GM12878 (cell line): Measurements from ENCODE around the gene PRMT3. TPM values are rescaled to one million over a fixed set of nuclear protein-coding genes. Genes with fewer than 3 reads are reported as not detected.
A peak's percentile ranks its signal among the peaks of the same experiment; 100 is the strongest.

Source experiments
- ATAC-seq: fragments of 200-7000 bp; cut with Tn5 transposase; 3 replicates; pipeline ENCODE4 v1.9.1; 2020; ENCODE audit warnings: mild to moderate bottlenecking, moderate library complexity
- BruUV-seq: library from RNA; stranded (reverse); fragments of 400-500 nt; replicated peaks from 2 replicates; lab custom pipeline; 2021; lab: Mats Ljungman, UMichigan
- CTCF ChIA-PET: fragments of 300-600 bp; sonication (Branson Sonifier 250); formaldehyde crosslinking; extraction: SDS; loops from one replicate; lab custom pipeline; 2021; ENCODE audit warnings: inconsistent platforms; lab: Yijun Ruan, JAX
- POLR2A ChIA-PET: fragments of 350-600 bp; formaldehyde crosslinking; extraction: SDS; loops from one replicate; lab custom pipeline; 2021; ENCODE audit warnings: inconsistent platforms; lab: Charles Lee
- RAD21 ChIA-PET: fragments of 300-600 bp; sonication (Branson Sonifier 250); formaldehyde crosslinking; loops from one replicate; lab custom pipeline; 2023; ENCODE audit warnings: antibody characterized with exemption; ENCODE audit not compliant: unreplicated experiment; lab: Charles Lee
- SMC1A ChIA-PET: fragments of 300-600 bp; sonication (Branson Sonifier 250); formaldehyde crosslinking; loops from one replicate; lab custom pipeline; 2023; ENCODE audit not compliant: unreplicated experiment, uncharacterized antibody; lab: Charles Lee
- DNase-seq: peaks from one replicate; pipeline ENCODE4 v3.0.0-alpha.2; 2011; ENCODE audit warnings: low read depth, low spot score
- FAIRE-seq: peaks from 3 replicates; lab custom pipeline; 2011; peaks lifted over from hg19 to GRCh38; lab: Jason Lieb, UNC
- H2AFZ ChIP-seq: 2 replicates; pipeline ENCODE4 v1.6.0; 2011; ENCODE audit warnings: low read depth, low read length, control low read depth; ENCODE audit not compliant: control insufficient read depth
- H3K27ac ChIP-seq: 2 replicates; pipeline ENCODE4 v1.5.1; 2011; ENCODE audit warnings: control low read depth; ENCODE audit not compliant: control insufficient read depth, insufficient read depth
- H3K27me3 ChIP-seq, 2 experiments: replicated peaks in 1 of 2; 2 replicates each; pipeline versions ENCODE4 v1.6.0 to v1.6.1; 2011; ENCODE audit warnings: low read length in 1 of 2; ENCODE audit not compliant: control insufficient read depth in 2 of 2, insufficient read depth in 2 of 2
- H3K36me3 ChIP-seq, 2 experiments: 2 replicates each; pipeline ENCODE4 v1.5.1; 2011; ENCODE audit warnings: low read length in 1 of 2; ENCODE audit not compliant: control insufficient read depth in 2 of 2, insufficient read depth in 2 of 2
- H3K4me1 ChIP-seq: 2 replicates; pipeline ENCODE4 v1.6.1; 2011; ENCODE audit warnings: mild to moderate bottlenecking, low read length, moderate library complexity, mixed read lengths; ENCODE audit not compliant: control insufficient read depth, insufficient read depth
- H3K4me2 ChIP-seq: 2 replicates; pipeline ENCODE4 v1.6.0; 2011; ENCODE audit warnings: control low read depth; ENCODE audit not compliant: control insufficient read depth, insufficient read depth
- H3K4me3 ChIP-seq: fragments of 200-600 bp; sonication (generic); 2 replicates; pipeline ENCODE4 v1.5.1; 2016
- H3K79me2 ChIP-seq: 2 replicates; pipeline ENCODE4 v1.6.0; 2011; ENCODE audit warnings: low read length; ENCODE audit not compliant: control insufficient read depth, insufficient read depth
- H3K9ac ChIP-seq: 2 replicates; pipeline ENCODE4 v1.8.0; 2011; ENCODE audit warnings: low read length, control low read depth, mixed read lengths; ENCODE audit not compliant: control insufficient read depth, insufficient read depth
- H3K9me3 ChIP-seq: replicated peaks from 3 replicates; pipeline ENCODE4 v1.5.1; 2011; ENCODE audit warnings: mild to moderate bottlenecking, low read length; ENCODE audit not compliant: control insufficient read depth, insufficient read depth
- H4K20me1 ChIP-seq: 2 replicates; pipeline ENCODE4 v1.6.0; 2011; ENCODE audit not compliant: control insufficient read depth, insufficient read depth
- ATF7 ChIP-seq: fragments of 450-650 bp; IDR thresholded peaks from 2 replicates; pipeline ENCODE4 v1.6.1; 2016; ENCODE audit warnings: low read depth, mild to moderate bottlenecking
- CBFB ChIP-seq: IDR thresholded peaks from 2 replicates; pipeline ENCODE4 v1.6.1; 2016; ENCODE audit warnings: antibody characterized with exemption, low read depth
- CBX5 ChIP-seq: sonication (generic); IDR thresholded peaks from 2 replicates; pipeline ENCODE4 v1.6.1; 2016; ENCODE audit warnings: low read depth, moderate library complexity, mild to moderate bottlenecking, inconsistent platforms
- CHD1 ChIP-seq: IDR thresholded peaks from 2 replicates; pipeline ENCODE4 v1.6.1; 2012; ENCODE audit warnings: low read depth, low read length, improper control_type of control experiment
- EGR1 ChIP-seq, 2 experiments: IDR thresholded peaks; 1 replicate in 1 of 2; 2 replicates in 1 of 2; pipeline ENCODE4 v1.6.1; 2011 to 2012; ENCODE audit warnings: low read depth in 2 of 2, low read length in 2 of 2, borderline replicate concordance in 1 of 2, mild to moderate bottlenecking in 1 of 2, moderate library complexity in 1 of 2
- JUNB ChIP-seq: IDR thresholded peaks from 2 replicates; pipeline ENCODE4 v1.6.1; 2016; ENCODE audit warnings: antibody characterized with exemption, mild to moderate bottlenecking
- MXI1 ChIP-seq: fragments of 150-350 bp; IDR thresholded peaks from 2 replicates; pipeline ENCODE4 v1.6.1; 2011; ENCODE audit warnings: low read depth, mild to moderate bottlenecking, inconsistent platforms, low read length, improper control_type of control experiment
- NFYA ChIP-seq: IDR thresholded peaks from 2 replicates; pipeline ENCODE4 v1.6.1; 2011; ENCODE audit warnings: low read depth, mild to moderate bottlenecking, low read length, improper control_type of control experiment, borderline replicate concordance
- NR2C1 ChIP-seq: fragments of 450-650 bp; IDR thresholded peaks from 2 replicates; pipeline ENCODE4 v1.6.1; 2017; ENCODE audit warnings: antibody characterized with exemption, mild to moderate bottlenecking, moderate library complexity
- RELA ChIP-seq: fragments of 450-650 bp; IDR thresholded peaks from 2 replicates; pipeline ENCODE4 v1.8.0; 2014; ENCODE audit warnings: borderline replicate concordance; ENCODE audit not compliant: partially characterized antibody
- RFX5 ChIP-seq: IDR thresholded peaks from 2 replicates; pipeline ENCODE4 v1.6.1; 2011; ENCODE audit warnings: low read depth, low read length, improper control_type of control experiment
- YY1 ChIP-seq: IDR thresholded peaks from 2 replicates; pipeline ENCODE4 v1.6.1; 2011; ENCODE audit warnings: low read depth, mild to moderate bottlenecking, low read length
- ZNF207 ChIP-seq: fragments of 450-650 bp; IDR thresholded peaks from 2 replicates; pipeline ENCODE4 v1.6.1; 2014; ENCODE audit warnings: antibody characterized with exemption, mild to moderate bottlenecking, borderline replicate concordance
- WGBS: methylation state at CpG from one replicate; pipeline ENCODE4 v1.1.6; 2016; ENCODE audit warnings: low lambda C conversion rate; ENCODE audit not compliant: insufficient replicate concordance, insufficient coverage; ENCODE audit errors: missing lambda C conversion rate; 5-methylcytosine and 5-hydroxymethylcytosine counted together
- in situ Hi-C: fragments of 300-500 bp; cut with MboI; formaldehyde crosslinking; loops from 9 replicates; pipeline ENCODE4 v1.14.3; 2018; ENCODE audit warnings: mixed read lengths
- intact Hi-C: fragments of 100-400 bp; cut with micrococcal nuclease; formaldehyde crosslinking; loops from one replicate; pipeline ENCODE4 v1.14.2; 2022; ENCODE audit not compliant: unreplicated experiment
- polyA plus RNA-seq, 11 experiments: library from polyadenylated mRNA; depleted of rRNA in 4 of 11; unstranded in 6 of 11; stranded (reverse) in 5 of 11; fragments of >200 nt; fragmentation: Nextera tagmentation in 4 of 11; fragmentation: Illumina TruSeq in 1 of 11; extraction: Ambion mirVana in 4 of 11; extraction: Trizol in 1 of 11; gene quantifications; 1 replicate in 1 of 11; 2 replicates in 10 of 11; pipeline versions ENCODE4 v1.2.1 to v1.2.3, GENCODE V29; 2011 to 2016; ENCODE audit warnings: inconsistent platforms in 2 of 11, missing spikeins in 2 of 11, low read depth in 1 of 11
- total RNA-seq, 4 experiments: library from RNA; depleted of rRNA in 3 of 4; stranded (reverse); fragments of >200 nt in 3 of 4; fragmentation: Illumina TruSeq in 1 of 4; extraction: Trizol in 1 of 4; gene quantifications; 2 replicates each; pipeline versions ENCODE4 v1.2.1 to v1.2.3, GENCODE V29; 2013 to 2021
- TF ChIP-seq, protein P1 (sequence below): fragments of 450-650 bp; formaldehyde crosslinking; IDR thresholded peaks from 2 replicates; pipeline ENCODE4 v1.4.0; 2020; ENCODE audit warnings: mild to moderate bottlenecking, moderate library complexity
- TF ChIP-seq, protein P2 (sequence below): IDR thresholded peaks from 2 replicates; pipeline ENCODE4 v1.6.1; 2012; ENCODE audit warnings: mild to moderate bottlenecking, low read depth, low read length
- TF ChIP-seq, protein P3 (sequence below): fragments of 450-650 bp; IDR thresholded peaks from 2 replicates; pipeline ENCODE4 v1.6.1; 2016; ENCODE audit warnings: mild to moderate bottlenecking

Gene PRMT3
- total and polyA plus RNA-seq, 10 of the 15 experiments (the other 5 are each of a cell fraction or from before 2014, with no cell fraction given) = 13.9 to 52.1 (median 27.7) TPM

DNA sequence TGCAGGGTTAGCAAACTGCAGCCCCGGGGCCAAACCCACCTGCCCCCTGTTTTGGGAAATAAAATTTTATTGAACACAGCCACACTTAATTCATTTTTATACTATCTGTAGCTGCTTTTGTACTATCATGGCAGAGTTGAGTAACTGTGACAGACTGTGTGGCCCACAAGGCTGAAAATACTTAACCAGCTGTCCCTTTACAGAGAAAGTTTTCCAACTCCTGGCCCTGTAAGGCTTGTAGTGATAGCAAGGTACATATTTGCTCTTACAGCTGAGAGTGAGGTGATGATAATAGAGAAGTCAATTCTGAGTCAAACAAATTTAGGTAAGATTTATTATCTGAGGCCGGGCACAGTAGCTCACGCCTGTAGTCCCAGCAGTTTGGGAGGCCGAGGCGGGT lies 124.5 kb downstream of the PRMT3 start:
- no peaks in the 10 kb centered on the region for H3K4me1 ChIP-seq
- no peak overlapping the region for H3K27ac ChIP-seq
- intact Hi-C loops (no loop called here), in situ Hi-C loops (no loop called here)
- WGBS = 78% methylated on average over 5 of the region's 5 CpGs
- H3K27me3 ChIP-seq = no peaks in the 10 kb centered on the region
- H3K79me2 ChIP-seq = no peaks in the 10 kb centered on the region
- CTCF ChIA-PET = interaction anchor here (1.0 to 1.5 kb wide), 4 partner anchors 11 to 115 kb away, joined by 3 to 4 read pairs (median 4); no protein-coding TSS in a partner anchor
- H3K36me3 ChIP-seq = no peaks in the 10 kb centered on the region; a peak in 1 of 4 replicates
- BruUV-seq = no TSS peak
- SMC1A ChIA-PET = interaction anchor here (1.0 to 4.8 kb wide), 5 partner anchors 8 to 39 kb away, joined by 3 to 19 read pairs (median 5); no protein-coding TSS in a partner anchor
- no peak overlapping the region for H3K9ac ChIP-seq
- no peak for DNase-seq
- H3K9me3 ChIP-seq = no peaks in the 10 kb centered on the region
- POLR2A ChIA-PET = no interaction called here
- H2AFZ ChIP-seq = no peak overlapping the region
- FAIRE-seq = no peak
- RAD21 ChIA-PET = interaction anchor here (1.1 to 2.3 kb wide), 2 partner anchors 10 to 560 kb away, joined by 4 to 7 read pairs; no protein-coding TSS in a partner anchor
- no peak overlapping the region for H3K4me2 ChIP-seq
- H4K20me1 ChIP-seq = no peaks in the 10 kb centered on the region
- ATAC-seq = peak; percentile 17; the same call in 1 of the 3 replicates
- no peak overlapping the region for H3K4me3 ChIP-seq
- no peak for TF ChIP-seq ATF7
- TF ChIP-seq, protein P1, sequence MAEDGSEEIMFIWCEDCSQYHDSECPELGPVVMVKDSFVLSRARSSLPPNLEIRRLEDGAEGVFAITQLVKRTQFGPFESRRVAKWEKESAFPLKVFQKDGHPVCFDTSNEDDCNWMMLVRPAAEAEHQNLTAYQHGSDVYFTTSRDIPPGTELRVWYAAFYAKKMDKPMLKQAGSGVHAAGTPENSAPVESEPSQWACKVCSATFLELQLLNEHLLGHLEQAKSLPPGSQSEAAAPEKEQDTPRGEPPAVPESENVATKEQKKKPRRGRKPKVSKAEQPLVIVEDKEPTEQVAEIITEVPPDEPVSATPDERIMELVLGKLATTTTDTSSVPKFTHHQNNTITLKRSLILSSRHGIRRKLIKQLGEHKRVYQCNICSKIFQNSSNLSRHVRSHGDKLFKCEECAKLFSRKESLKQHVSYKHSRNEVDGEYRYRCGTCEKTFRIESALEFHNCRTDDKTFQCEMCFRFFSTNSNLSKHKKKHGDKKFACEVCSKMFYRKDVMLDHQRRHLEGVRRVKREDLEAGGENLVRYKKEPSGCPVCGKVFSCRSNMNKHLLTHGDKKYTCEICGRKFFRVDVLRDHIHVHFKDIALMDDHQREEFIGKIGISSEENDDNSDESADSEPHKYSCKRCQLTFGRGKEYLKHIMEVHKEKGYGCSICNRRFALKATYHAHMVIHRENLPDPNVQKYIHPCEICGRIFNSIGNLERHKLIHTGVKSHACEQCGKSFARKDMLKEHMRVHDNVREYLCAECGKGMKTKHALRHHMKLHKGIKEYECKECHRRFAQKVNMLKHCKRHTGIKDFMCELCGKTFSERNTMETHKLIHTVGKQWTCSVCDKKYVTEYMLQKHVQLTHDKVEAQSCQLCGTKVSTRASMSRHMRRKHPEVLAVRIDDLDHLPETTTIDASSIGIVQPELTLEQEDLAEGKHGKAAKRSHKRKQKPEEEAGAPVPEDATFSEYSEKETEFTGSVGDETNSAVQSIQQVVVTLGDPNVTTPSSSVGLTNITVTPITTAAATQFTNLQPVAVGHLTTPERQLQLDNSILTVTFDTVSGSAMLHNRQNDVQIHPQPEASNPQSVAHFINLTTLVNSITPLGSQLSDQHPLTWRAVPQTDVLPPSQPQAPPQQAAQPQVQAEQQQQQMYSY (CRISPR knock-in tag) = no peak
- TF ChIP-seq ZNF207 = no peak
- TF ChIP-seq MXI1 = no peak
- TF ChIP-seq CBX5 = no peak
- TF ChIP-seq CHD1 = no peak
- no peak for TF ChIP-seq YY1
- TF ChIP-seq, protein P2, sequence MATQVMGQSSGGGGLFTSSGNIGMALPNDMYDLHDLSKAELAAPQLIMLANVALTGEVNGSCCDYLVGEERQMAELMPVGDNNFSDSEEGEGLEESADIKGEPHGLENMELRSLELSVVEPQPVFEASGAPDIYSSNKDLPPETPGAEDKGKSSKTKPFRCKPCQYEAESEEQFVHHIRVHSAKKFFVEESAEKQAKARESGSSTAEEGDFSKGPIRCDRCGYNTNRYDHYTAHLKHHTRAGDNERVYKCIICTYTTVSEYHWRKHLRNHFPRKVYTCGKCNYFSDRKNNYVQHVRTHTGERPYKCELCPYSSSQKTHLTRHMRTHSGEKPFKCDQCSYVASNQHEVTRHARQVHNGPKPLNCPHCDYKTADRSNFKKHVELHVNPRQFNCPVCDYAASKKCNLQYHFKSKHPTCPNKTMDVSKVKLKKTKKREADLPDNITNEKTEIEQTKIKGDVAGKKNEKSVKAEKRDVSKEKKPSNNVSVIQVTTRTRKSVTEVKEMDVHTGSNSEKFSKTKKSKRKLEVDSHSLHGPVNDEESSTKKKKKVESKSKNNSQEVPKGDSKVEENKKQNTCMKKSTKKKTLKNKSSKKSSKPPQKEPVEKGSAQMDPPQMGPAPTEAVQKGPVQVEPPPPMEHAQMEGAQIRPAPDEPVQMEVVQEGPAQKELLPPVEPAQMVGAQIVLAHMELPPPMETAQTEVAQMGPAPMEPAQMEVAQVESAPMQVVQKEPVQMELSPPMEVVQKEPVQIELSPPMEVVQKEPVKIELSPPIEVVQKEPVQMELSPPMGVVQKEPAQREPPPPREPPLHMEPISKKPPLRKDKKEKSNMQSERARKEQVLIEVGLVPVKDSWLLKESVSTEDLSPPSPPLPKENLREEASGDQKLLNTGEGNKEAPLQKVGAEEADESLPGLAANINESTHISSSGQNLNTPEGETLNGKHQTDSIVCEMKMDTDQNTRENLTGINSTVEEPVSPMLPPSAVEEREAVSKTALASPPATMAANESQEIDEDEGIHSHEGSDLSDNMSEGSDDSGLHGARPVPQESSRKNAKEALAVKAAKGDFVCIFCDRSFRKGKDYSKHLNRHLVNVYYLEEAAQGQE = no peak
- TF ChIP-seq RELA = no peak
- TF ChIP-seq NR2C1 = no peak
- TF ChIP-seq, protein P3, sequence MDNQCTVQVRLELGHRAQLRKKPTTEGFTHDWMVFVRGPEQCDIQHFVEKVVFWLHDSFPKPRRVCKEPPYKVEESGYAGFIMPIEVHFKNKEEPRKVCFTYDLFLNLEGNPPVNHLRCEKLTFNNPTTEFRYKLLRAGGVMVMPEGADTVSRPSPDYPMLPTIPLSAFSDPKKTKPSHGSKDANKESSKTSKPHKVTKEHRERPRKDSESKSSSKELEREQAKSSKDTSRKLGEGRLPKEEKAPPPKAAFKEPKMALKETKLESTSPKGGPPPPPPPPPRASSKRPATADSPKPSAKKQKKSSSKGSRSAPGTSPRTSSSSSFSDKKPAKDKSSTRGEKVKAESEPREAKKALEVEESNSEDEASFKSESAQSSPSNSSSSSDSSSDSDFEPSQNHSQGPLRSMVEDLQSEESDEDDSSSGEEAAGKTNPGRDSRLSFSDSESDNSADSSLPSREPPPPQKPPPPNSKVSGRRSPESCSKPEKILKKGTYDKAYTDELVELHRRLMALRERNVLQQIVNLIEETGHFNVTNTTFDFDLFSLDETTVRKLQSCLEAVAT = no peak
- TF ChIP-seq NFYA = no peak
- no peak for TF ChIP-seq EGR1 (IDR thresholded peaks at IDR 0.05; ENCODE audit: borderline replicate concordance in 1 of 2, low read depth in 2 of 2, low read length in 2 of 2)
- no peak for TF ChIP-seq RFX5
- TF ChIP-seq JUNB = no peak
- TF ChIP-seq CBFB = no peak
